Muscle layer of duodenum (tissue), 2 donors: ENCODE data around the gene SGF29.
A peak's percentile ranks its signal among the peaks of the same experiment; 100 is the strongest.
"Not testable (repeated sequence)": the region's sequence is repeated elsewhere in the genome, so short reads cannot be mapped to it uniquely, and the experiment has no call there.

Source experiments
- H3K27ac ChIP-seq: one replicate; pipeline ENCODE4 v1.7.0; 2013; ENCODE audit warnings: mild to moderate bottlenecking, low read length
- H3K27me3 ChIP-seq: one replicate; pipeline ENCODE4 v1.7.0; 2013; ENCODE audit warnings: low read depth, mild to moderate bottlenecking, control low read depth, low read length
- H3K36me3 ChIP-seq, 2 donors: one replicate each; pipeline ENCODE4 v1.7.0; 2013; ENCODE audit warnings: low read length in 2 of 2, control low read depth in 1 of 2, mild to moderate bottlenecking in 1 of 2; ENCODE audit not compliant: insufficient read depth in 2 of 2, control insufficient read depth in 1 of 2
- H3K4me1 ChIP-seq, 2 donors: one replicate each; pipeline ENCODE4 v1.7.0; 2013; ENCODE audit warnings: low read length in 2 of 2, mild to moderate bottlenecking in 2 of 2, control low read depth in 1 of 2, moderate library complexity in 1 of 2; ENCODE audit not compliant: insufficient read depth in 2 of 2, control insufficient read depth in 1 of 2
- H3K4me3 ChIP-seq, 2 donors: one replicate each; pipeline ENCODE4 v1.7.0; 2013; ENCODE audit warnings: low read length in 2 of 2, low read depth in 1 of 2, mild to moderate bottlenecking in 1 of 2
- H3K9me3 ChIP-seq, 2 donors: one replicate each; pipeline ENCODE4 v1.7.0; 2013; ENCODE audit warnings: low read length in 2 of 2, control low read depth in 1 of 2, mild to moderate bottlenecking in 1 of 2; ENCODE audit not compliant: control insufficient read depth in 1 of 2
- donor health status: healthy.

Gene SGF29

DNA sequence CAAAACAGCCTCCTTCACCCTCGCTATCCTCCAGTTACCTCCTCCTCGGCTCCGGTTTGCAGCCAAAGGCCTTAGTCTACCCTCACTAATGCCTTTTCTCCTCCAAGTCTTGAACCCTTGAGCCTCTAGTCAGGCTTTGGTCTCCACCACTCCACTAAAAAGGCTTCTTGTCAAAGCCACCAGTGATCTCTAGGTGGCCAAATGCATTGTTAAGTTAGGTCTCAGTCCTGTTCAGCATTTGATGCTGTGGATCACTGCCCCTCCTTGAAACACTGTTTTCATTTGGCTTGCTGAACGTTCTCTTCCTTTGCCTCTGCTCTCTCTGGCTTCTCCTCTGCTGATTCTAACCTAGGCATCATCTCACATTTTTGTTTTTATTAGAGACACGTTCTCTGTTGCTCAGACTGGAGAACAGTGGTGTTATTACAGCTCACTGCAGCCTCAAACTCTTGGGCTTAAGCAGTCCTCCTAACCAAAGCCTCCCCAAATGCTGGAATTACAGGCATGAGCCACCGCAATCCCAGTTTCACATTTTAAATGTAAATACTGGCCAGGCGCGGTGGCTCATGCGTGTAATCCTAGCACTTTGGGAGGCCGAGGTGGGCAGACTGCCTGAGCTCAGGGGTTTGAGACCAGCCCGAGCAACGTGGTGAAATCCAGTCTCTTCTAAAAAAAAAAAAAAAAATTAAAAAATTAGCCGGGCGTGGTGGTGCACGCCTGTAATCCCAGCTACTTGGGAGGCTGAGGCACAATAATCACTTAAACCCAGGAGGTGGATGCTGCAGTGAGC lies 1.1 kb downstream of the SGF29 start:
- Histone ChIP-seq H3K9me3 (no peaks in the 10 kb centered on the region), H3K27ac (no peak overlapping the region), H3K36me3 (peaks cover 5 to 11% of the 10 kb centered on the region in 2 donors), H3K4me3 (peak overlapping the region; percentile 64 to 67), H3K4me1 (peaks cover 5 to 12% of the 10 kb centered on the region in 2 donors), H3K27me3 (no peaks in the 10 kb centered on the region)

- Histone ChIP-seq H3K27me3 (no peaks in the 10 kb centered on the region), H3K36me3 (peaks cover 5 to 11% of the 10 kb centered on the region in 2 donors), H3K27ac (no peak overlapping the region), H3K9me3 (no peaks in the 10 kb centered on the region), H3K4me3 (no peak overlapping the region), H3K4me1 (peaks cover 5 to 12% of the 10 kb centered on the region in 2 donors)
Measured at GRCh38 chr16:28555561-28555960, 1.8 kb downstream of the SGF29 start.

DNA sequence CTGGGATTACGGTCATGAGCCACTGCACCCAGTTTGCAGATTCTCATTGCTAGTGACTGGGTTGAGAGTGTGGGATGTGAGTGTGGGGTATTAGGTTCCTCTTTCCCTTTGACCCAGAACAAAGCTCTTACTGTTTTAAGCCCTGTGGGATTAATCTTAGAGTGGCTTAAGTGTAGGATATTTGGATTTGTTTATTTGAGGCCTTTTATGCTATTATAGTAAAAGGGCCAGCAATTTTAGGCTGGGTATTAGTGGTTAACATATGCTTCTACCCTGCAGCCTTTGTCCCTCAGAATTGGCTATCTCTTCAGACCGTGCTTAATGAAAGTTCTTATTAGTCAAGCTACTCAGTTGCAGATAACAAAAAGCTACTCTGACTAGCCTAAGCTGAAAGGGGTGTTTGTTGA lies 3.2 kb downstream of the SGF29 start:
- Histone ChIP-seq H3K4me3 (no peak overlapping the region), H3K4me1 (peaks cover 5 to 12% of the 10 kb centered on the region in 2 donors), H3K27ac (no peak overlapping the region), H3K27me3 (no peaks in the 10 kb centered on the region), H3K9me3 (no peaks in the 10 kb centered on the region), H3K36me3 (peaks cover 5 to 11% of the 10 kb centered on the region in 2 donors)

DNA sequence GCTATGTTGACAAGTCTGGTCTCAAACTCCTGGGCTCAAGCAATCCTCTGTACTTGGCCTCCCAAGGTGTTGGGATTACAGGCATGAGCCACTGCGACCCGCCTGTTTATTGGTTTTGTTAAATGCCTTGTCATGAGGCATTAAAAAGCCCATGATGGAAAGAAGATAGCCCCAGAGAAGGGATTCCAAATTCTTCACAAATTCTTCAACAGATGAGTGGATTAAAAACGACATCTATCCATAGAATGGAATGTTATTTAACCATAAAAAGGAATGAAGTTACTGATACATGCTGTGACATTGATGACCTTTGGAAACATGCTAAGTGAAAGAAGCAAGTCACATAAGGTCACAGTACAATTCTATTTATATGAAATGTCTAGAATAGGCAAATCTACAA lies 4.7 kb downstream of the SGF29 start:
- peaks cover 5 to 11% of the 10 kb centered on the region in 2 donors for H3K36me3 ChIP-seq
- H3K27me3 ChIP-seq = no peaks in the 10 kb centered on the region
- H3K4me3 ChIP-seq = no peak overlapping the region
- no peaks in the 10 kb centered on the region for H3K9me3 ChIP-seq
- no peak overlapping the region for H3K27ac ChIP-seq
- peaks cover 5 to 12% of the 10 kb centered on the region in 2 donors for H3K4me1 ChIP-seq

GRCh38 chr16:28561557-28562187 lies 8.0 kb downstream of the SGF29 start:
- peaks cover 0 to 4% of the 10 kb centered on the region in 2 donors for H3K4me1 ChIP-seq
- no peak overlapping the region for H3K27ac ChIP-seq
- no peak overlapping the region for H3K4me3 ChIP-seq
- H3K27me3 ChIP-seq = no peaks in the 10 kb centered on the region
- H3K36me3 ChIP-seq = peaks cover 5 to 24% of the 10 kb centered on the region in 2 donors
- H3K9me3 ChIP-seq = peaks cover 0 to 2% of the 10 kb centered on the region in 2 donors

GRCh38 chr16:28562199-28562598 lies 8.5 kb downstream of the SGF29 start:
- Histone ChIP-seq H3K27ac (no peak overlapping the region), H3K27me3 (no peaks in the 10 kb centered on the region), H3K4me1 (no peaks in the 10 kb centered on the region), H3K9me3 (peaks cover 0 to 4% of the 10 kb centered on the region in 2 donors), H3K36me3 (peaks cover 5 to 24% of the 10 kb centered on the region in 2 donors), H3K4me3 (no peak overlapping the region)

DNA sequence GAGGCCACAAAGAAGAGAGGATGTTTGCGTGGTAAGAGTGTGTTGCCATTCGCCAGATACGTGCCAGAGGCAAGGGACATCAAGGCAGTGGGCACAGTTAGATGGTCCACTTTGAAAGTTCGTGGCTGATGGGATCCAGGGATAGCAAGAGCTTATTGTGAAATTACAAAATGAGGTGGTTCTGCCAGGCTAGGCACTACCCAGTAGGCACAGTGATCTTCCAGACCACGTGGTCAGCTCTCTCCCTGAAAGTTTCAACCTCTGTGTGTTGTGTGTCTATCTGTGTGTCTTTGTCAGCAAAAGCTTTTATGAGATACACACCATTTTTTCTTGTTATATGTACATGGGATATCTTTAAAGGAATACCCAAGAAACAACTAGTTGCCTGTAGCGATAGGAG lies 9.5 kb downstream of the SGF29 start:
- Histone ChIP-seq H3K27me3 (no peaks in the 10 kb centered on the region), H3K4me3 (no peak overlapping the region), H3K36me3 (peaks cover 5 to 23% of the 10 kb centered on the region in 2 donors), H3K4me1 (no peaks in the 10 kb centered on the region), H3K9me3 (peaks cover 0 to 6% of the 10 kb centered on the region in 2 donors), H3K27ac (no peak overlapping the region)

GRCh38 chr16:28566233-28566925 lies 12.7 kb downstream of the SGF29 start:
- not testable (repeated sequence) for H3K4me3 ChIP-seq, H3K9me3 ChIP-seq, H3K27ac ChIP-seq, H3K4me1 ChIP-seq, H3K27me3 ChIP-seq
- H3K36me3 ChIP-seq = peaks cover 0 to 13% of the 10 kb centered on the region in 2 donors

DNA sequence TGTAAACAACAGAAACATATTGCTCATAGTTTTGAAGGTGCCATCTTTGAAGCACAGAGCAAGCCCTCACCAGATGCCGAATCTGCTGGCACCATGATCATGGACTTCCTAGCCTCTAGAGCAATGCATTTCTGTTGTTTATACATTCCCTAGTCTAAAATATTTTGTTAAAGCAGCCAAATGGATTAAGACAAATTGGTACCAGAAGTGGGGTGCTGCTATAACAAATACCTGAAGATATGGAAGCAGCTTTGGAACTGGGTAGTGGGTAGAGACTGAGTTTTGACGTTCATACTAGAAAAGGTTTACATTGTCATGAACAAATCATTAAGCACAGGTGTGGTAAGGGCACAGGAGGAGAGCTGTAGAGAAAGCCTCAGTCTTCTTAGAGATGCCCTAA lies 13.6 kb downstream of the SGF29 start:
- no peak overlapping the region for H3K4me3 ChIP-seq
- H3K9me3 ChIP-seq = peaks cover 0 to 6% of the 10 kb centered on the region in 2 donors
- peaks cover 0 to 3% of the 10 kb centered on the region in 2 donors for H3K4me1 ChIP-seq
- H3K27me3 ChIP-seq = no peaks in the 10 kb centered on the region
- H3K27ac ChIP-seq = no peak overlapping the region
- H3K36me3 ChIP-seq = peaks cover 0 to 13% of the 10 kb centered on the region in 2 donors

GRCh38 chr16:28569021-28569420 lies 15.3 kb downstream of the SGF29 start:
- H3K27me3 ChIP-seq = no peaks in the 10 kb centered on the region
- H3K4me3 ChIP-seq = no peak overlapping the region
- H3K36me3 ChIP-seq = peaks cover 0 to 13% of the 10 kb centered on the region in 2 donors
- peaks cover 9 to 19% of the 10 kb centered on the region in 2 donors for H3K4me1 ChIP-seq
- peaks cover 0 to 6% of the 10 kb centered on the region in 2 donors for H3K9me3 ChIP-seq
- no peak overlapping the region for H3K27ac ChIP-seq
